HEK293 (cell line): ENCODE measurements around the gene SFRP5.

Source experiments
- EGR2 ChIP-seq: fragments of 450-650 bp; formaldehyde crosslinking; IDR thresholded peaks from 2 replicates; pipeline ENCODE4 v1.5.1; 2016; ENCODE audit warnings: low read depth, missing biosample characterization, missing genetic modification characterization
- GLIS1 ChIP-seq: fragments of 450-650 bp; formaldehyde crosslinking; IDR thresholded peaks from 2 replicates; pipeline ENCODE4 v1.5.1; 2016; ENCODE audit warnings: missing biosample characterization, missing genetic modification characterization
- IKZF3 ChIP-seq: fragments of 450-650 bp; IDR thresholded peaks from 2 replicates; pipeline ENCODE4 v1.5.0; 2018; ENCODE audit warnings: missing biosample characterization, mild to moderate bottlenecking, missing genetic modification characterization, moderate library complexity
- KLF16 ChIP-seq: fragments of 450-650 bp; formaldehyde crosslinking; IDR thresholded peaks from 2 replicates; pipeline ENCODE4 v1.5.1; 2017; ENCODE audit warnings: missing biosample characterization, missing genetic modification characterization
- KLF9 ChIP-seq: fragments of 450-650 bp; formaldehyde crosslinking; IDR thresholded peaks from 2 replicates; pipeline ENCODE4 v1.5.1; 2016; ENCODE audit warnings: missing biosample characterization, missing genetic modification characterization, low read depth
- OVOL3 ChIP-seq: fragments of 450-650 bp; formaldehyde crosslinking; IDR thresholded peaks from 2 replicates; pipeline ENCODE4 v1.5.1; 2016; ENCODE audit warnings: missing biosample characterization, missing genetic modification characterization
- PRDM4 ChIP-seq: fragments of 450-650 bp; formaldehyde crosslinking; IDR thresholded peaks from 2 replicates; pipeline ENCODE4 v1.5.1; 2017; ENCODE audit warnings: missing biosample characterization, missing genetic modification characterization
- REPIN1 ChIP-seq: fragments of 450-650 bp; formaldehyde crosslinking; IDR thresholded peaks from 2 replicates; pipeline ENCODE4 v1.5.1; 2017; ENCODE audit warnings: missing biosample characterization, missing genetic modification characterization, low read depth
- SETDB1 ChIP-seq: IDR thresholded peaks from one replicate; pipeline ENCODE4 v1.6.1; 2017; ENCODE audit warnings: mild to moderate bottlenecking, low read length, moderate library complexity, mixed read lengths; ENCODE audit not compliant: insufficient read length
- SP2 ChIP-seq: fragments of 450-650 bp; formaldehyde crosslinking; IDR thresholded peaks from 2 replicates; pipeline ENCODE4 v1.5.1; 2016; ENCODE audit warnings: missing biosample characterization, missing genetic modification characterization
- SP7 ChIP-seq: fragments of 450-650 bp; formaldehyde crosslinking; IDR thresholded peaks from 2 replicates; pipeline ENCODE4 v1.5.1; 2016; ENCODE audit warnings: missing biosample characterization, missing genetic modification characterization
- YY2 ChIP-seq: fragments of 450-650 bp; formaldehyde crosslinking; IDR thresholded peaks from 2 replicates; pipeline ENCODE4 v1.5.1; 2016; ENCODE audit warnings: missing biosample characterization, missing genetic modification characterization
- ZBTB10 ChIP-seq: fragments of 450-650 bp; formaldehyde crosslinking; IDR thresholded peaks from 2 replicates; pipeline ENCODE4 v1.5.1; 2016; ENCODE audit warnings: missing biosample characterization, missing genetic modification characterization
- ZBTB21 ChIP-seq: fragments of 450-650 bp; formaldehyde crosslinking; IDR thresholded peaks from 2 replicates; pipeline ENCODE4 v1.5.1; 2017; ENCODE audit warnings: missing biosample characterization, missing genetic modification characterization
- ZBTB44 ChIP-seq: fragments of 450-650 bp; IDR thresholded peaks from 2 replicates; pipeline ENCODE4 v1.5.1; 2018; ENCODE audit warnings: missing biosample characterization, mild to moderate bottlenecking, missing genetic modification characterization
- ZBTB7A ChIP-seq: fragments of 450-650 bp; formaldehyde crosslinking; IDR thresholded peaks from 2 replicates; pipeline ENCODE4 v1.5.1; 2016; ENCODE audit warnings: low read depth, missing biosample characterization, missing genetic modification characterization
- ZBTB8A ChIP-seq: fragments of 450-650 bp; formaldehyde crosslinking; IDR thresholded peaks from 2 replicates; pipeline ENCODE4 v1.5.1; 2016; ENCODE audit warnings: missing biosample characterization, missing genetic modification characterization
- ZEB2 ChIP-seq: fragments of 450-650 bp; formaldehyde crosslinking; IDR thresholded peaks from 2 replicates; pipeline ENCODE4 v1.5.1; 2016; ENCODE audit warnings: missing biosample characterization, missing genetic modification characterization
- ZFHX2 ChIP-seq: fragments of 450-650 bp; formaldehyde crosslinking; conservative IDR thresholded peaks from 2 replicates; pipeline ENCODE4 v1.5.1; 2016; ENCODE audit warnings: missing biosample characterization, missing genetic modification characterization
- ZFP37 ChIP-seq: fragments of 450-650 bp; formaldehyde crosslinking; IDR thresholded peaks from 2 replicates; pipeline ENCODE4 v1.5.1; 2016; ENCODE audit warnings: missing biosample characterization, missing genetic modification characterization
- ZFP69B ChIP-seq: fragments of 450-650 bp; formaldehyde crosslinking; IDR thresholded peaks from 2 replicates; pipeline ENCODE4 v1.5.1; 2016; ENCODE audit warnings: missing biosample characterization, missing genetic modification characterization
- ZNF10 ChIP-seq: fragments of 450-650 bp; formaldehyde crosslinking; IDR thresholded peaks from 2 replicates; pipeline ENCODE4 v1.5.1; 2017; ENCODE audit warnings: missing biosample characterization, missing genetic modification characterization
- ZNF394 ChIP-seq: fragments of 450-650 bp; formaldehyde crosslinking; IDR thresholded peaks from 2 replicates; pipeline ENCODE4 v1.5.1; 2016; ENCODE audit warnings: missing biosample characterization, missing genetic modification characterization, mild to moderate bottlenecking, moderate library complexity, borderline replicate concordance
- ZNF398 ChIP-seq: fragments of 450-650 bp; formaldehyde crosslinking; IDR thresholded peaks from 2 replicates; pipeline ENCODE4 v1.5.1; 2017; ENCODE audit warnings: missing biosample characterization, missing genetic modification characterization
- ZNF561 ChIP-seq: fragments of 450-650 bp; IDR thresholded peaks from 2 replicates; pipeline ENCODE4 v1.5.1; 2018; ENCODE audit warnings: missing biosample characterization, missing genetic modification characterization, borderline replicate concordance
- ZNF629 ChIP-seq: fragments of 450-650 bp; formaldehyde crosslinking; IDR thresholded peaks from 2 replicates; pipeline ENCODE4 v1.5.1; 2017; ENCODE audit warnings: missing biosample characterization, missing genetic modification characterization
- ZNF76 ChIP-seq: fragments of 450-650 bp; formaldehyde crosslinking; IDR thresholded peaks from 2 replicates; pipeline ENCODE4; 2016; ENCODE audit warnings: low read depth, missing biosample characterization, missing genetic modification characterization, borderline replicate concordance
- ZSCAN18 ChIP-seq: fragments of 450-650 bp; formaldehyde crosslinking; IDR thresholded peaks from 2 replicates; pipeline ENCODE4 v1.5.1; 2016; ENCODE audit warnings: missing biosample characterization, missing genetic modification characterization

SFRP5 gene

GRCh38 chr10:97736902-97737769 is 34.7 kb downstream of the SFRP5 start, which contains the start of gene ZFYVE27 (continued):
- TF ChIP-seq KLF16 (tag by site-specific recombination) (peak; percentile 33), ZNF10 (tag by site-specific recombination) (0 out of 2 replicates have a peak, but pooled peaks have one; percentile 19), KLF9 (tag by site-specific recombination) (peak; percentile 62; the same call in 1 of the 2 replicates), PRDM4 (tag by site-specific recombination) (peak; percentile 38; the same call in 1 of the 2 replicates), YY2 (no peak), ZNF398 (tag by site-specific recombination) (no peak), ZNF561 (tag by site-specific recombination) (0 out of 2 replicates have a peak, but pooled peaks have one; percentile 43), GLIS1 (tag by site-specific recombination) (peak; percentile 20), SETDB1 (peak; percentile 89), ZNF629 (tag by site-specific recombination) (peak; percentile 98), ZBTB10 (tag by site-specific recombination) (peak; percentile 47; the same call in 1 of the 2 replicates), OVOL3 (tag by site-specific recombination) (peak; percentile 22; the same call in 1 of the 2 replicates), ZBTB44 (tag by site-specific recombination) (no peak), ZNF76 (peak; percentile 38; the same call in 1 of the 2 replicates), ZBTB21 (tag by site-specific recombination) (peak; percentile 95), ZBTB7A (tag by site-specific recombination) (peak; percentile 68; the same call in 1 of the 2 replicates), ZBTB8A (tag by site-specific recombination) (peak; percentile 85), ZSCAN18 (tag by site-specific recombination) (0 out of 2 replicates have a peak, but pooled peaks have one; percentile 51), EGR2 (tag by site-specific recombination) (peak; percentile 78), SP7 (tag by site-specific recombination) (peak; percentile 68), ZFP69B (tag by site-specific recombination) (peak; percentile 74; the same call in 1 of the 2 replicates), ZFHX2 (tag by site-specific recombination) (peak; percentile 86), SP2 (tag by site-specific recombination) (peak; percentile 71), ZNF394 (tag by site-specific recombination) (0 out of 2 replicates have a peak, but pooled peaks have one; percentile 16), REPIN1 (peak; percentile 73; the same call in 1 of the 2 replicates), ZEB2 (peak; percentile 71), IKZF3 (peak; percentile 5; the same call in 1 of the 2 replicates), ZFP37 (tag by site-specific recombination) (0 out of 2 replicates have a peak, but pooled peaks have one; percentile 40)
